Neuronal stem cell (in vitro differentiated cells): ENCODE data around the gene VWA5B2.

ENCODE experiments used
- DNase-seq: peaks from one replicate; pipeline ENCODE4 v3.0.0-alpha.2; 2013; ENCODE audit warnings: low spot score
- H2AFZ ChIP-seq: one replicate; pipeline ENCODE4 v1.6.1; 2013; ENCODE audit warnings: mild to moderate bottlenecking, low read length, inconsistent platforms
- H2AK5ac ChIP-seq: 2 replicates; pipeline ENCODE4 v1.6.1; 2013; ENCODE audit warnings: low read depth, mild to moderate bottlenecking, inconsistent platforms, low read length, moderate library complexity, mixed read lengths
- H2BK120ac ChIP-seq: 2 replicates; pipeline ENCODE4 v1.6.1; 2013; ENCODE audit warnings: low read depth, mild to moderate bottlenecking, inconsistent platforms, low read length, moderate library complexity, mixed read lengths
- H2BK12ac ChIP-seq: one replicate; pipeline ENCODE4 v1.6.1; 2013; ENCODE audit warnings: low read length, inconsistent platforms
- H2BK15ac ChIP-seq: 2 replicates; pipeline ENCODE4 v1.6.1; 2013; ENCODE audit warnings: mild to moderate bottlenecking, low read length, inconsistent platforms, mixed read lengths
- H2BK5ac ChIP-seq: one replicate; pipeline ENCODE4 v1.6.1; 2013; ENCODE audit warnings: inconsistent platforms, mild to moderate bottlenecking, low read length, moderate library complexity
- H3K14ac ChIP-seq: one replicate; pipeline ENCODE4 v1.6.1; 2013; ENCODE audit warnings: low read length, inconsistent platforms
- H3K18ac ChIP-seq: 2 replicates; pipeline ENCODE4 v1.6.1; 2013; ENCODE audit warnings: low read length, inconsistent platforms
- H3K23ac ChIP-seq: 2 replicates; pipeline ENCODE4 v1.6.1; 2013; ENCODE audit warnings: low read depth, mild to moderate bottlenecking, mixed read lengths, low read length, inconsistent platforms; ENCODE audit not compliant: poor library complexity
- H3K27ac ChIP-seq: replicated peaks from 3 replicates; pipeline ENCODE4 v1.5.1; 2013; ENCODE audit warnings: low read length, inconsistent platforms
- H3K27me3 ChIP-seq, 3 experiments: 2 replicates each; pipeline ENCODE4 v1.6.1; 2013; ENCODE audit warnings: low read length in 3 of 3, mild to moderate bottlenecking in 2 of 3, inconsistent platforms in 1 of 3, low read depth in 1 of 3, mixed read lengths in 1 of 3, moderate library complexity in 1 of 3; ENCODE audit not compliant: control insufficient read depth in 3 of 3, insufficient read depth in 3 of 3
- H3K36me3 ChIP-seq, 2 donors: replicated peaks in 1 of 2; 2 replicates each; pipeline ENCODE4 v1.6.1; 2013; ENCODE audit warnings: low read length in 2 of 2; ENCODE audit not compliant: control insufficient read depth in 2 of 2, insufficient read depth in 2 of 2
- H3K4ac ChIP-seq: 2 replicates; pipeline ENCODE4 v1.6.1; 2013; ENCODE audit warnings: inconsistent platforms, mild to moderate bottlenecking, low read length, moderate library complexity
- H3K4me1 ChIP-seq, 2 donors: 1 replicate in 1 of 2; 2 replicates in 1 of 2; pipeline ENCODE4 v1.6.1; 2013; ENCODE audit warnings: low read length in 2 of 2, low read depth in 1 of 2; ENCODE audit not compliant: control insufficient read depth in 2 of 2, insufficient read depth in 1 of 2
- H3K4me2 ChIP-seq: one replicate; pipeline ENCODE4 v1.6.1; 2013; ENCODE audit warnings: mild to moderate bottlenecking, low read length, inconsistent platforms; ENCODE audit not compliant: insufficient read depth, poor library complexity, severe bottlenecking
- H3K4me3 ChIP-seq, 2 donors: 2 replicates each; pipeline ENCODE4 v1.5.1; 2013; ENCODE audit warnings: low read length in 2 of 2, mild to moderate bottlenecking in 2 of 2, inconsistent platforms in 1 of 2, moderate library complexity in 1 of 2
- H3K79me1 ChIP-seq: one replicate; pipeline ENCODE4 v1.6.1; 2013; ENCODE audit warnings: low read depth, mild to moderate bottlenecking, inconsistent platforms, low read length, moderate library complexity
- H3K9ac ChIP-seq: one replicate; pipeline ENCODE4 v1.6.1; 2013; ENCODE audit warnings: mild to moderate bottlenecking, low read depth, low read length, inconsistent platforms; ENCODE audit not compliant: poor library complexity
- H3K9me3 ChIP-seq, 2 donors: replicated peaks in 1 of 2; 2 replicates each; pipeline versions ENCODE3 to v1.6.1; 2013; ENCODE audit warnings: low read length in 2 of 2, mild to moderate bottlenecking in 2 of 2, inconsistent platforms in 1 of 2, low read depth in 1 of 2, mixed read lengths in 1 of 2, moderate library complexity in 1 of 2; ENCODE audit not compliant: control insufficient read depth in 2 of 2, insufficient read depth in 1 of 2
- H4K8ac ChIP-seq: one replicate; pipeline ENCODE4 v1.6.1; 2013; ENCODE audit warnings: low read depth, mild to moderate bottlenecking, inconsistent platforms, low read length, moderate library complexity
- H4K91ac ChIP-seq: one replicate; pipeline ENCODE4 v1.6.1; 2013; ENCODE audit warnings: low read length, low read depth, mild to moderate bottlenecking, inconsistent platforms; ENCODE audit not compliant: poor library complexity
- WGBS, 2 donors: extraction: QIAGEN DNeasy Blood & Tissue Kit; methylation state at CpG; one replicate each; pipeline ENCODE4 v1.1.7; 2013; ENCODE audit warnings: missing lambda C conversion rate in 2 of 2, mixed read lengths in 1 of 2; ENCODE audit not compliant: insufficient read length in 2 of 2, insufficient replicate concordance in 1 of 2; ENCODE audit errors: extremely low coverage in 2 of 2; 5-methylcytosine and 5-hydroxymethylcytosine counted together

VWA5B2 gene

DNA sequence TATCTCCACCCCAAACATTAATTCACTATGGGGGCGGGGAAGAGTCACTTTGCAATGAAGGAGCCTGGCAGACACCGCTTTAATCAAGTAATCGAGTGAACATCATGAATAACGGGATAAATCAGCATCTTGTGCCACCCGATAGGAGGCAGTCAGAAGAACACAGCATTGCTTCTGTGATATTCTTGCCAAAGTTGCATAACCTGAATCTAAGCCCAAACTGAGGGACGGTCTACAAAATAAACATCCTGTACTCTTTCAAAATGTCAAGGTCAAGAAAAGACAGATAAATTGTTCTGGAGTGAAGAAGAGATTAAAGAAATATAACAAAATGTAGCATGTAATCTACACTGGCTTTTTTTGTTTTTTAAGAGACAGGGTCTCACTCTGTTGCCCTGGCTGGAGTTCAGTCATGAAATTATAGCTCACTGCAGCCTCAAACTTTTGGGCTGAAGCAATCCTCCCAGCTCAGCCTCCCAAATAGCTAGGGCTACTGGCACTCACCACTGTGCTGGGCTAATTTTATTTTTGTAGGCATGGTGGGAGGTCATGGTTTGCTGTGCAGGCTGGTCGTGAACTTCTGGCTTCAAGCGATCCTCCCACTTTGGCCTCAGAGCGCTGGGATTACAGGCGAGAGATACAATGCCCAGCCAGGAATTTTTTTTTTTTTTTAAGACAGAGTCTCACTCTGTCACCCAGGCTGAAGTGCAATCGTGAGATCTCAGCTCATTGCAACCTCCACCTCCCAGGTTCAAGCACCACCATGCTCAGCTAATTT, 20.1 kb upstream of the VWA5B2 start:
- Histone ChIP-seq H3K14ac (no peak overlapping the region), H2BK120ac (no peak overlapping the region), H3K27me3 (peaks cover 0 to 14% (median 0%) of the 10 kb centered on the region in 3 experiments), H3K4me1 (peaks cover 0 to 3% of the 10 kb centered on the region in 2 donors), H3K79me1 (no peaks in the 10 kb centered on the region), H2AK5ac (no peak overlapping the region), H3K4me3 (no peak overlapping the region), H3K4me2 (no peak overlapping the region), H2BK5ac (no peak overlapping the region), H3K18ac (no peak overlapping the region), H2BK15ac (no peak overlapping the region), H3K23ac (no peak overlapping the region), H2AFZ (no peak overlapping the region), H4K8ac (no peak overlapping the region), H2BK12ac (no peak overlapping the region), H3K4ac (no peak overlapping the region), H3K27ac (no peak overlapping the region), H3K9ac (no peak overlapping the region), H3K9me3 (no peaks in the 10 kb centered on the region), H4K91ac (no peak overlapping the region), H3K36me3 (no peaks in the 10 kb centered on the region)
- WGBS, 2 donors = no CpG with 5 or more reads among the region's 11 CpGs
- DNase-seq = no peak

GRCh38 chr3:184211297-184211696, 18.1 kb upstream of the VWA5B2 start:
- no CpG with 5 or more reads among the region's 5 CpGs for WGBS, 2 donors
- no peak overlapping the region for H2AK5ac ChIP-seq
- H3K27ac ChIP-seq = no peak overlapping the region
- H3K79me1 ChIP-seq = no peaks in the 10 kb centered on the region
- H2BK5ac ChIP-seq = no peak overlapping the region
- H2BK15ac ChIP-seq = no peak overlapping the region
- peaks cover 0 to 11% (median 0%) of the 10 kb centered on the region in 3 experiments for H3K27me3 ChIP-seq
- no peaks in the 10 kb centered on the region for H3K36me3 ChIP-seq
- no peaks in the 10 kb centered on the region for H3K9me3 ChIP-seq
- H3K9ac ChIP-seq = no peak overlapping the region
- no peak overlapping the region for H2BK120ac ChIP-seq
- peaks cover 0 to under 1% of the 10 kb centered on the region in 2 donors for H3K4me1 ChIP-seq
- H4K91ac ChIP-seq = no peak overlapping the region
- H3K4ac ChIP-seq = no peak overlapping the region
- no peak for DNase-seq
- H3K14ac ChIP-seq = no peak overlapping the region
- no peak overlapping the region for H4K8ac ChIP-seq
- no peak overlapping the region for H3K4me3 ChIP-seq
- H3K18ac ChIP-seq = no peak overlapping the region
- no peak overlapping the region for H3K4me2 ChIP-seq
- H3K23ac ChIP-seq = no peak overlapping the region
- H2BK12ac ChIP-seq = no peak overlapping the region
- no peak overlapping the region for H2AFZ ChIP-seq

DNA sequence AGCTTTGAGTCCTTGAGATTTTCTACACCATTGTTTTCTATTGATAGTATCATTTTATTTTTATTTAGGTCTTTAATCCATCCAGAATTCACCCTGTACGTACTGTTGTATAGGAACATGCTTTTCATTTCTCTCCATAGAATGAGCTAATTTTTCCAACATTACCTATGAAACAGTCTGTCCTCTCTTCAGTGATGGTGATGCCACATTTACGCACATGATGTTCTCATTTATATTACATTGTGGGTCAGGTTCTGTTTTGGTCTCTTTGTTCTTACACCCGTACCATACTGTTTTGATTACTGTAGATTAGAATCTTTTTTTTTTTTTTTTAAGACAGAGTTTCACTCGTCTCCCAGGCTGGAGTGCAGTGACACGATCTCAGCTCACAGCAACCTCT, 17.7 kb upstream of the VWA5B2 start:
- Histone ChIP-seq H3K4me3 (no peak overlapping the region), H2BK15ac (no peak overlapping the region), H3K9ac (no peak overlapping the region), H3K4me1 (no peaks in the 10 kb centered on the region), H3K27me3 (peaks cover 0 to 7% (median 0%) of the 10 kb centered on the region in 3 experiments), H3K14ac (no peak overlapping the region), H3K79me1 (no peaks in the 10 kb centered on the region), H3K4ac (no peak overlapping the region), H3K23ac (no peak overlapping the region), H2AK5ac (no peak overlapping the region), H2BK120ac (no peak overlapping the region), H3K4me2 (no peak overlapping the region), H4K91ac (no peak overlapping the region), H4K8ac (no peak overlapping the region), H2AFZ (no peak overlapping the region), H3K18ac (no peak overlapping the region), H2BK12ac (no peak overlapping the region), H3K27ac (no peak overlapping the region), H3K9me3 (no peaks in the 10 kb centered on the region), H3K36me3 (no peaks in the 10 kb centered on the region), H2BK5ac (no peak overlapping the region)
- DNase-seq = no peak
- WGBS, 2 donors = no CpG with 5 or more reads among the region's 5 CpGs

DNA sequence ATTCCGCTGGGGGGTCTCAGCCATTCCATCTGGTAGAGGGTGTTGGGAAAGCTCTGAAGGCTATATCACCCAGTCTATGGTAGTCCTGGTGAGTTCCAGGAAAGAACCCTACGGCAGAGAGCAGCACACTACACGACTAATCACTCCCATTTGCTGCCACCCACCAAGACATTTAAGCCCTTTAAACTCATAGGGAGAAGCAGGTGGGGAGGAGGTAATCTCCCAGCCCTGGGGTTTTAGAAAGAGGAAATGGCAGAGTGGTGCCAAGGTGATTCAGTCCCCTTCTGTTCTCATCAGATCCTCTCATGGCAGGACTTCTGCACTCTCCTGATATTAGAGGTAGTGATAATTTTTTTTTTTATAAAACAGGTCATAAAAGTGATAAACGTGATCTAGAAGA, 10.6 kb upstream of the VWA5B2 start:
- Histone ChIP-seq H3K14ac (no peak overlapping the region), H3K23ac (no peak overlapping the region), H3K4me1 (no peaks in the 10 kb centered on the region), H2AFZ (no peak overlapping the region), H3K4me2 (no peak overlapping the region), H4K91ac (no peak overlapping the region), H4K8ac (no peak overlapping the region), H2BK120ac (no peak overlapping the region), H2BK15ac (no peak overlapping the region), H3K27ac (no peak overlapping the region), H3K27me3 (peaks cover 0 to 8% (median 0%) of the 10 kb centered on the region in 3 experiments), H3K4ac (no peak overlapping the region), H2BK5ac (no peak overlapping the region), H3K36me3 (no peaks in the 10 kb centered on the region), H3K9ac (no peak overlapping the region), H3K4me3 (no peak overlapping the region), H2BK12ac (no peak overlapping the region), H2AK5ac (no peak overlapping the region), H3K18ac (no peak overlapping the region), H3K9me3 (no peaks in the 10 kb centered on the region), H3K79me1 (no peaks in the 10 kb centered on the region)
- no CpG with 5 or more reads among the region's 4 CpGs for WGBS, 2 donors
- DNase-seq = no peak
